ENCODE results near the gene EPAS1. TPM values are rescaled to one million over a fixed set of nuclear protein-coding genes. Genes with fewer than 3 reads are reported as not detected.

EPAS1 gene
- total RNA-seq, 1 experiment from 2014 or later = 127 TPM

- Histone ChIP-seq H3K9me3 (ENCODE audit: insufficient read depth, low read depth) (no peaks in the 10 kb centered on the region), H3K9me2 (ENCODE audit: insufficient read depth) (no peaks in the 10 kb centered on the region), H3K4me1 (replicated peaks; ENCODE audit: insufficient read depth) (peaks cover 68% of the 10 kb centered on the region), H3K36me3 (ENCODE audit: low read depth) (peaks cover 8% of the 10 kb centered on the region; the same call in 1 of the 2 replicates), H3K4me3 (no peak overlapping the region), H3F3A (ENCODE audit: insufficient read depth, low read depth) (peaks cover 59% of the 10 kb centered on the region), H4K20me1 (ENCODE audit: insufficient read depth) (peaks cover 45% of the 10 kb centered on the region), H3K4me2 (no peak overlapping the region), H3K27me3 (ENCODE audit: insufficient read depth, low read depth) (no peaks in the 10 kb centered on the region), H3K79me2 (ENCODE audit: low read depth) (peaks cover 95% of the 10 kb centered on the region), H2AFZ (no peak overlapping the region), H3K27ac (no peak overlapping the region)
- ChIA-PET POLR2A (ENCODE audit: unreplicated experiment) (no interaction called here), CTCF (no interaction called here)
- BruUV-seq (replicated peaks) = no TSS peak
- no peak for DNase-seq
- TF ChIP-seq CTCF (conservative IDR thresholded peaks at IDR 0.05) (no peak), EZH2 (IDR thresholded peaks at IDR 0.05; ENCODE audit: low read depth) (no peak)
- intact Hi-C loops (cut with micrococcal nuclease; ENCODE audit: unreplicated experiment) = no loop called here
Observed at GRCh38 chr2:46331109-46331766, 34.0 kb downstream of the EPAS1 start.

GRCh38 chr2:46332686-46333281 lies 35.6 kb downstream of the EPAS1 start:
- Histone ChIP-seq H3K9me3 (ENCODE audit: insufficient read depth, low read depth) (no peaks in the 10 kb centered on the region), H3F3A (ENCODE audit: insufficient read depth, low read depth) (peaks cover 49% of the 10 kb centered on the region), H3K4me1 (replicated peaks; ENCODE audit: insufficient read depth) (peaks cover 63% of the 10 kb centered on the region), H3K4me2 (no peak overlapping the region), H3K27ac (no peak overlapping the region), H4K20me1 (ENCODE audit: insufficient read depth) (peaks cover 60% of the 10 kb centered on the region), H3K9me2 (ENCODE audit: insufficient read depth) (no peaks in the 10 kb centered on the region), H3K79me2 (ENCODE audit: low read depth) (peaks cover 95% of the 10 kb centered on the region), H3K4me3 (no peak overlapping the region), H2AFZ (no peak overlapping the region), H3K27me3 (ENCODE audit: insufficient read depth, low read depth) (no peaks in the 10 kb centered on the region), H3K36me3 (ENCODE audit: low read depth) (peaks cover 8% of the 10 kb centered on the region; the same call in 1 of the 2 replicates)
- DNase-seq = no peak
- intact Hi-C loops (cut with micrococcal nuclease; ENCODE audit: unreplicated experiment) = no loop called here
- ChIA-PET POLR2A (ENCODE audit: unreplicated experiment) (interaction anchor here (0.7 kb wide), 1 partner anchor 10 kb away, joined by 3 read pairs; no protein-coding TSS in a partner anchor), CTCF (no interaction called here)
- no peak for TF ChIP-seq EZH2 (IDR thresholded peaks at IDR 0.05; ENCODE audit: low read depth)
- no peak for TF ChIP-seq CTCF (conservative IDR thresholded peaks at IDR 0.05)
- no TSS peak for BruUV-seq (replicated peaks)

GRCh38 chr2:46333912-46334311 lies 36.7 kb downstream of the EPAS1 start:
- DNase-seq = no peak
- Histone ChIP-seq H3K4me2 (no peak overlapping the region), H3K9me3 (ENCODE audit: insufficient read depth, low read depth) (no peaks in the 10 kb centered on the region), H3K4me1 (replicated peaks; ENCODE audit: insufficient read depth) (peaks cover 56% of the 10 kb centered on the region), H3K27me3 (ENCODE audit: insufficient read depth, low read depth) (no peaks in the 10 kb centered on the region), H4K20me1 (ENCODE audit: insufficient read depth) (peaks cover 69% of the 10 kb centered on the region), H3K79me2 (ENCODE audit: low read depth) (peaks cover 95% of the 10 kb centered on the region), H3K4me3 (no peak overlapping the region), H3K36me3 (ENCODE audit: low read depth) (peaks cover 6% of the 10 kb centered on the region; the same call in 1 of the 2 replicates), H3F3A (ENCODE audit: insufficient read depth, low read depth) (peaks cover 42% of the 10 kb centered on the region), H2AFZ (no peak overlapping the region), H3K27ac (no peak overlapping the region), H3K9me2 (ENCODE audit: insufficient read depth) (no peaks in the 10 kb centered on the region)
- no TSS peak for BruUV-seq (replicated peaks)
- ChIA-PET POLR2A (ENCODE audit: unreplicated experiment) (no interaction called here), CTCF (interaction anchor here (0.5 to 0.6 kb wide), 2 partner anchors 260 to 536 kb away, joined by 5 to 6 read pairs; no protein-coding TSS in a partner anchor)
- intact Hi-C loops (cut with micrococcal nuclease; ENCODE audit: unreplicated experiment) = no loop called here
- peak; percentile 35; the same call in 1 of the 2 replicates for TF ChIP-seq CTCF (conservative IDR thresholded peaks at IDR 0.05)
- TF ChIP-seq EZH2 (IDR thresholded peaks at IDR 0.05; ENCODE audit: low read depth) = no peak

All from PC-9 (cell line).